ENCODE results near the gene CGB1.

DNA sequence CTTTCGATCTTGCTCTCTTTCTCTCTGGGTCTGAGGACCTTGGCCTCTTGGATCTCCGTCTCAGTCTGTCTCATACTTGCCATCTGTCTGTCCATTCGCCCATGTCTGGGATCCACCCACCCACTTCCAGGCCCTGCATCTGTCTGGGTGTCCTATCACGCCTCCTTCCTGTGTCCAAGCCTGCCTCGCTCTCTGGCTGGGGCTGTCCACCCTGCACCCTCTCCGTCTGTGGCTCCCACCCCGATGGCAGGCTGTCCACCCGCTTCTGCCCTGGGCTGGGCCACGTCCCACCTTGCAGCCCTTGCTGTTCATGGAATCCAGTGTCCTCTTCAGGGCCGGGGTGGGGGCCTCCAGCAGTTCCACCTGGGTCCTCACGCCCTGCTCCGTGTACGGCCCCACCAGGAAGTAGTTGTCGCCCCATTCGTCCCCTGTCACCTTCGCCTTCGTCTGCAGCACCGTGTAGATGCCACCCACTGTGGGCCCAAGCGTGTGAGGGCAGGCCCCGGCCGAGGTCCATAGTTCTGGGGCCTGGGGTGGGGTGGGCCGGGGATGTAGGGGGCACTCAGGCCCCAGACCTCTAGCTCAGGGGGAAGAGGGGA is 45.6 kb downstream of the CGB1 start:
- TF ChIP-seq, protein P1, sequence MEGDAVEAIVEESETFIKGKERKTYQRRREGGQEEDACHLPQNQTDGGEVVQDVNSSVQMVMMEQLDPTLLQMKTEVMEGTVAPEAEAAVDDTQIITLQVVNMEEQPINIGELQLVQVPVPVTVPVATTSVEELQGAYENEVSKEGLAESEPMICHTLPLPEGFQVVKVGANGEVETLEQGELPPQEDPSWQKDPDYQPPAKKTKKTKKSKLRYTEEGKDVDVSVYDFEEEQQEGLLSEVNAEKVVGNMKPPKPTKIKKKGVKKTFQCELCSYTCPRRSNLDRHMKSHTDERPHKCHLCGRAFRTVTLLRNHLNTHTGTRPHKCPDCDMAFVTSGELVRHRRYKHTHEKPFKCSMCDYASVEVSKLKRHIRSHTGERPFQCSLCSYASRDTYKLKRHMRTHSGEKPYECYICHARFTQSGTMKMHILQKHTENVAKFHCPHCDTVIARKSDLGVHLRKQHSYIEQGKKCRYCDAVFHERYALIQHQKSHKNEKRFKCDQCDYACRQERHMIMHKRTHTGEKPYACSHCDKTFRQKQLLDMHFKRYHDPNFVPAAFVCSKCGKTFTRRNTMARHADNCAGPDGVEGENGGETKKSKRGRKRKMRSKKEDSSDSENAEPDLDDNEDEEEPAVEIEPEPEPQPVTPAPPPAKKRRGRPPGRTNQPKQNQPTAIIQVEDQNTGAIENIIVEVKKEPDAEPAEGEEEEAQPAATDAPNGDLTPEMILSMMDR (IDR thresholded peaks at IDR 0.05) = no peak
- no peak for TF ChIP-seq ZFX (IDR thresholded peaks at IDR 0.05; ENCODE audit: borderline replicate concordance)

Measured in 22Rv1 (cell line).